Gastroesophageal sphincter (tissue), 4 donors: ENCODE data around the gene UCHL5. TPM values are rescaled to one million over a fixed set of nuclear protein-coding genes. Genes with fewer than 3 reads are reported as not detected.
A peak's percentile ranks its signal among the peaks of the same experiment; 100 is the strongest.
"Not testable (repeated sequence)": the region's sequence is repeated elsewhere in the genome, so short reads cannot be mapped to it uniquely, and the experiment has no call there.

ENCODE experiments used
- ATAC-seq: fragments of 150-250 bp; one replicate; pipeline ENCODE4 v1.9.1; 2016; ENCODE audit warnings: mild to moderate bottlenecking, moderate library complexity
- H3K27ac ChIP-seq, 4 donors: fragments of 200-600 bp; sonication (generic) in 3 of 4; 1 replicate in 3 of 4; 2 replicates in 1 of 4; pipeline ENCODE4 v1.5.1; 2016 to 2019
- H3K27me3 ChIP-seq: fragments of 200-600 bp; sonication (generic); one replicate; pipeline ENCODE4 v1.5.1; 2019
- H3K36me3 ChIP-seq, 2 donors: fragments of 200-600 bp; sonication (generic); one replicate each; pipeline ENCODE4 v1.5.1; 2019; ENCODE audit warnings: control low read depth in 1 of 2
- H3K4me1 ChIP-seq, 3 donors: fragments of 200-600 bp; sonication (generic); 1 replicate in 2 of 3; 2 replicates in 1 of 3; pipeline ENCODE4 v1.5.1; 2016 to 2019; ENCODE audit warnings: control low read depth in 2 of 3
- H3K4me3 ChIP-seq, 2 donors: fragments of 200-600 bp; sonication (generic); one replicate each; pipeline ENCODE4 v1.5.1; 2019; ENCODE audit warnings: mild to moderate bottlenecking in 1 of 2, moderate library complexity in 1 of 2
- H3K9me3 ChIP-seq, 3 donors: fragments of 200-600 bp; sonication (generic); one replicate each; pipeline ENCODE4 v1.5.1; 2017 to 2019; ENCODE audit warnings: control low read depth in 2 of 3
- EP300 ChIP-seq: sonication (generic); formaldehyde crosslinking; IDR thresholded peaks from one replicate; pipeline ENCODE4 v1.6.1; 2017; ENCODE audit warnings: antibody characterized with exemption, mild to moderate bottlenecking
- POLR2A ChIP-seq, 2 donors: fragments of 450-650 bp; IDR thresholded peaks; one replicate each; pipeline ENCODE4 v1.6.1; 2017; ENCODE audit warnings: antibody characterized with exemption in 2 of 2, mild to moderate bottlenecking in 2 of 2, moderate library complexity in 1 of 2
- POLR2AphosphoS5 ChIP-seq: sonication (generic); formaldehyde crosslinking; IDR thresholded peaks from one replicate; pipeline ENCODE4 v1.6.1; 2017; ENCODE audit warnings: antibody characterized with exemption
- WGBS, 2 donors: methylation state at CpG; one replicate each; pipeline ENCODE4 v1.1.5; 2018; ENCODE audit warnings: low coverage in 1 of 2; 5-methylcytosine and 5-hydroxymethylcytosine counted together
- total RNA-seq, 4 donors: library from RNA; depleted of rRNA; stranded (reverse); fragments of >200 nt; gene quantifications; one replicate each; pipeline ENCODE4 v1.1.0, GENCODE V29; 2016
- TF ChIP-seq, protein P1 (sequence below), 4 experiments: fragments of 200-600 bp in 2 of 4; fragments of 450-650 bp in 2 of 4; sonication (generic) in 1 of 4; IDR thresholded peaks; one replicate each; pipeline ENCODE4 v1.5.1; 2017 to 2019; ENCODE audit warnings: antibody characterized with exemption in 4 of 4, mild to moderate bottlenecking in 2 of 4, moderate library complexity in 2 of 4

The UCHL5 gene
- total RNA-seq, 4 donors from 2014 or later = 24.1 to 42.7 (median 32.8) TPM

DNA sequence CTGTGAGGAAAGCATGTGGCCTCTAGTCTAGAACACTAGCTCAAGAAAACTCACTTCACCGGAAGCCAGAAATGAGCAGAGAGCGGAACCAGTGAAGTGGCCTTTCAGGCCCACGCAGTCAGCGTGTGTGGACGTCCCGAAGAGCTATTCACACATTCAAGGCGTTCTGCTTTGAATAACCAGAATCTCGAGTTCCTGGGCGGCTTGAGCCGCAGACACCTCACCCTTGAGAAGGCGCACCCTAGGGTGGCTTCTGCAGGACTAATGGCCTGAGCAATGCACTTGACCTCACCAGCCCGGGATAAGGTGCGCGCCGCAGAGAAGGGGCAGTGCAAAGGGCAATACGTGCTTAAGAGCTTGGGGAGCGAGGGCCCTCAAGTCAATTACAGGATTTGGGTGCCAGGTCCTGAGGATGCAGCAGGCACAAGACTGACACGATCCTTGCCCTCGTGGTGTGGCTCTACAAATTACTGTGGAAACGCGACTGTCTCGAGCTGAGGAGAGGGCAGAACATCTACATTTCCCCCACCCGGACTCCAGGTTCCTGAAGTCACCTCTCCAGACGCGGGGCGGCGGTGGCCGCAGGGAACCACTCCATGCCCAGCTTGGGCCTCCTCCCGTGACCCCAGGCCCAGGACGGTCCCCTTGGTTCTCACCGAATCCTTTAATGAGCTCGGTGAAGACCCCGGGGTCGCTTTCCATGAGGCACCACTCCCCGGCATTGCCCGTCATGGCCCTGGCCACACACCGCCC, 455 bp downstream of the UCHL5 start:
- H3K36me3 ChIP-seq = no peaks in the 10 kb centered on the region
- TF ChIP-seq, protein P1, sequence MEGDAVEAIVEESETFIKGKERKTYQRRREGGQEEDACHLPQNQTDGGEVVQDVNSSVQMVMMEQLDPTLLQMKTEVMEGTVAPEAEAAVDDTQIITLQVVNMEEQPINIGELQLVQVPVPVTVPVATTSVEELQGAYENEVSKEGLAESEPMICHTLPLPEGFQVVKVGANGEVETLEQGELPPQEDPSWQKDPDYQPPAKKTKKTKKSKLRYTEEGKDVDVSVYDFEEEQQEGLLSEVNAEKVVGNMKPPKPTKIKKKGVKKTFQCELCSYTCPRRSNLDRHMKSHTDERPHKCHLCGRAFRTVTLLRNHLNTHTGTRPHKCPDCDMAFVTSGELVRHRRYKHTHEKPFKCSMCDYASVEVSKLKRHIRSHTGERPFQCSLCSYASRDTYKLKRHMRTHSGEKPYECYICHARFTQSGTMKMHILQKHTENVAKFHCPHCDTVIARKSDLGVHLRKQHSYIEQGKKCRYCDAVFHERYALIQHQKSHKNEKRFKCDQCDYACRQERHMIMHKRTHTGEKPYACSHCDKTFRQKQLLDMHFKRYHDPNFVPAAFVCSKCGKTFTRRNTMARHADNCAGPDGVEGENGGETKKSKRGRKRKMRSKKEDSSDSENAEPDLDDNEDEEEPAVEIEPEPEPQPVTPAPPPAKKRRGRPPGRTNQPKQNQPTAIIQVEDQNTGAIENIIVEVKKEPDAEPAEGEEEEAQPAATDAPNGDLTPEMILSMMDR (IDR thresholded peaks at IDR 0.05) = no peak
- no peak for TF ChIP-seq POLR2A (IDR thresholded peaks at IDR 0.05)
- no peak for TF ChIP-seq EP300
- TF ChIP-seq POLR2AphosphoS5 = no peak
- peaks cover 12 to 62% (median 25%) of the 10 kb centered on the region in 3 donors for H3K4me1 ChIP-seq
- peak overlapping the region; percentile 81 to 92 for H3K4me3 ChIP-seq
- no peaks in the 10 kb centered on the region for H3K9me3 ChIP-seq
- H3K27ac ChIP-seq = peak overlapping the region; percentile 82 to 99 (median 98)
- no peaks in the 10 kb centered on the region for H3K27me3 ChIP-seq
- no peak for ATAC-seq
- 0% methylated on average over 6 of the region's 37 CpGs; no CpG with 5 or more reads in 1 of the 2 donors for WGBS, 2 donors

DNA sequence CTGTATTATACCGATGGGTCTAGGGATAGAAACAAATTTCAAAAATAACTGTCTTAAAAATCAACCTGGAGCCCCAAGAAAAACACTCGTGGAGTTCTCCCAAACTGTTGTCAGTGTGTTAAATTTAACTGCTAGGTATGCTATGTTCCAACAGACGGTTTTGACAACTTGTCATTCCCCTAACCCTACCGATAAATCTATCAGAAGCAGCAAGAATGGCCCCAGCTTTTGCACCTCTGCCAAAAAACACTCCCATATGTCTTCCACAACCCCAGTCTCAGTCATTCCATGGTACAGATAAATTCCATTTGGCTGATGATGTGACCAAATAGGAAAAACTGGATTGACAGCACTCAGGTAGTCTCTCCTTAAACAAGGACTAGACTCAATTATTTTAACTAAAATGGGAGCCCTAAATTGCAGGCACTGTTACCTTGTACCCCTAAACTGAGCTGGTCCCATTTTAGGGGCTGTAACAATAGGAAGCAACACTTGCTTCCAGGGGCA, 4.9 kb downstream of the UCHL5 start:
- no peak overlapping the region for H3K27ac ChIP-seq
- H3K4me1 ChIP-seq = peaks cover 0 to 34% (median 9%) of the 10 kb centered on the region in 3 donors
- H3K9me3 ChIP-seq = no peaks in the 10 kb centered on the region
- no peak overlapping the region for H3K4me3 ChIP-seq
- H3K27me3 ChIP-seq = no peaks in the 10 kb centered on the region
- TF ChIP-seq POLR2A (IDR thresholded peaks at IDR 0.05) = no peak
- TF ChIP-seq, protein P1 (IDR thresholded peaks at IDR 0.05) = no peak
- TF ChIP-seq EP300 = no peak
- 83 to 89% methylated on average over 3 to 4 of the region's 4 CpGs for WGBS, 2 donors
- H3K36me3 ChIP-seq = peaks cover 0 to 19% of the 10 kb centered on the region in 2 donors
- ATAC-seq = no peak

DNA sequence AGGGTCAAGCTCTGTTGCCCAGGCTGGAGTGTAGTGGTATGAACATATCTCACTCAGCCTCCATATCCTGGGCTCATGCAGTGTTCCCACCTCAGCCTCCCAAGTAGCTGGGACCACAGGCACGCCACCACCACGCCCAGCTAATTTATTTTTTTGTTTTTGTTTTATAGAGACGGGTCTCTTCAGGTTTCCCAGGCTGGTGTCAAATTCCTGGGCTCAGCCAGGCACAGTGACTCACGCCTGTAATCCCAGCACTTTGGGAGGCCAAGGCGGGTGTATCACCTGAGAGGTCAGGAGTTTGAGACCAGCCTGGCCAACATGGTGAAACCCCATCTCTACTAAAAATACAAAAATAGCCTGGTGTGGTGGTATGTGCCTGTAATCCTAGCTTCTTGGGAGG, 10.2 kb downstream of the UCHL5 start:
- not testable (repeated sequence) for ATAC-seq, H3K27ac ChIP-seq, H3K9me3 ChIP-seq, H3K4me3 ChIP-seq, H3K27me3 ChIP-seq, H3K4me1 ChIP-seq
- H3K36me3 ChIP-seq = peaks cover 0 to 45% of the 10 kb centered on the region in 2 donors
- 100% methylated on average over 2 of the region's 5 CpGs; no CpG with 5 or more reads in 1 of the 2 donors for WGBS, 2 donors

DNA sequence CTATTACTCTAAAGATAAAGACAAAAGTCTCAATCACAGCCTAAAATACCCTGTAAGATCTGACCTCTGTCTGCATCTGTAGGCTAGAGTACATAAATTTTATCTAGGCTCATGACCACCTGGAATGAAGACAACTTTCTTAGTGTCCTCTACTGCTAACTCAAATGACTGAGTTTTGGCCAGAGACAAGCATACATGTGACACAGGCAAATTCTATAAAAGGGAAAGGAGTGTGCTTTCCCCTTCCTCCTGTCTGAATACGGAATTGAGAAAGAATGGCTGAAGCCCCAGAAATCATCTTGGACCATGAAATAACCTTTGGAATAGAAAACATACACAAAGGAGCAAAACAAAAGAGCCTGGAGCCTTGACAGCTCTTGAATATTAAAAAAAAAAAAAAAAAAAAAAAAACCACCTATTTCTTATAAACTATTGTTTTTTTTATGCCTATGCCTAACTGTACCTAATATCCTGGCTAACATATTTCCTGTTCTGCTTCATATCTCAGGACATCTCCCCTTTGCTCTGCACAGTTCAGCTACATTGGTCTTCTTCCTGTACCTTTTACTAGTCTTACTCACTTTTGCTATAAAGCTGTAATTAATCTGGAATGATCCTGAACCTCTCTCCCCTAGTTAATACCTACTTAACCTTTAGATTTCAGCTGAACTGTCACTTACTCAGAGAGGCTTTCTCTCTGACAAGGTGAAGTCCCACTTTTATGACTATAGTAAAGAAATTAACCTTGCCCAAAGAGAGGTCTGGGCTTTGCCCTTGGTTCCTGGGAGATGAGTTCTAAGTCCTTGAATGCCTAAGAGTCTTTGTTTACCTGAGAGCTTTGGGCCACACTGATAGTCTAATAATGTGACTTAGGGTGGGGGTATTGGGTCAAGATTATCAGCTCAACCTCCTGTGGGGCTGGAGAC, 16.1 kb downstream of the UCHL5 start:
- H3K36me3 ChIP-seq = peaks cover 0 to 22% of the 10 kb centered on the region in 2 donors
- 100% methylated on average over 1 of the region's 1 CpG for WGBS, 2 donors
- no peak overlapping the region for H3K27ac ChIP-seq
- TF ChIP-seq POLR2AphosphoS5 (no peak), EP300 (no peak), POLR2A (IDR thresholded peaks at IDR 0.05) (no peak)
- TF ChIP-seq, protein P1 (IDR thresholded peaks at IDR 0.05) = no peak
- no peaks in the 10 kb centered on the region for H3K27me3 ChIP-seq
- no peaks in the 10 kb centered on the region for H3K4me1 ChIP-seq
- no peak overlapping the region for H3K4me3 ChIP-seq
- no peak for ATAC-seq
- H3K9me3 ChIP-seq = no peaks in the 10 kb centered on the region

DNA sequence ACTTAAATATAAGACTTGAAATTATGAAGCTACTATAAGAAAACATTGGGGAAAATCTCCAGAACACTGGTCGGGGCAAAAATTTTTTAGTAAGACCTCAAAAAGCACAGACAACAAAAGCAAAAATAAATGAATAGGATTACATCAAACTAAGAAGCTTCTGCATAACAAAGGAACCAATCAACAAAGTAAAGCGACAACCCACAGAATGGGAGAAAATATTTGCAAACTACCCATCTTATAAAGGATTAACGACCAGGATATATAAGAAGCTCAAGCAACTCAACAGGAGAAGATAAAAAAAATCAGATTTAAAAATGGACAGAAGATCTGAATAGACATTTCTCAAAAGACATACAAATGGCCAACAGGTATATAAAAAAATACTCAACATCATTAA, 19.1 kb downstream of the UCHL5 start:
- WGBS, 2 donors = 89 to 95% methylated on average over 3 of the region's 3 CpGs
- no peaks in the 10 kb centered on the region for H3K4me1 ChIP-seq
- no peak for ATAC-seq
- H3K27ac ChIP-seq = no peak overlapping the region
- H3K27me3 ChIP-seq = no peaks in the 10 kb centered on the region
- no peak overlapping the region for H3K4me3 ChIP-seq
- no peaks in the 10 kb centered on the region for H3K9me3 ChIP-seq
- TF ChIP-seq POLR2A (IDR thresholded peaks at IDR 0.05) (no peak), EP300 (no peak)
- TF ChIP-seq, protein P1 (IDR thresholded peaks at IDR 0.05) = no peak
- peaks cover 0 to 14% of the 10 kb centered on the region in 2 donors for H3K36me3 ChIP-seq
